ENCODE results near the gene RBM4. TPM values are rescaled to one million over a fixed set of nuclear protein-coding genes. Genes with fewer than 3 reads are reported as not detected.
"Not testable (repeated sequence)": the region's sequence is repeated elsewhere in the genome, so short reads cannot be mapped to it uniquely, and the experiment has no call there.

The RBM4 gene
- total and polyA plus RNA-seq, 2 donors (not counting 1 experiment from before 2014, with no cell fraction given): 125 to 199 TPM

- DNase-seq: peak; percentile 66
- Histone ChIP-seq H3K4me2 (replicated peaks; ENCODE audit: low read depth, low read length, poor library complexity, severe bottlenecking) (peak overlapping the region; percentile 89), H3K9me3 (ENCODE audit: control extremely low read depth in 1 of 3, control insufficient read depth in 2 of 3, insufficient read depth in 1 of 3, low read length in 2 of 3) (no peaks in the 10 kb centered on the region), H2AFZ (ENCODE audit: insufficient read depth, low read depth, low read length, poor library complexity, severe bottlenecking) (peak overlapping the region; percentile 73), H3K4me3 (ENCODE audit: control extremely low read depth in 1 of 5, extremely low read depth in 1 of 5, insufficient read depth in 1 of 5, low read depth in 2 of 5, low read length in 4 of 5) (peak overlapping the region; percentile 79 to 95 (median 88)), H3K4me1 (ENCODE audit: control insufficient read depth in 2 of 2, insufficient read depth in 2 of 2, low read length in 2 of 2) (peaks cover 49 to 59% of the 10 kb centered on the region in 2 donors), H3K79me2 (ENCODE audit: control insufficient read depth, insufficient read depth, low read length) (peaks cover 98% of the 10 kb centered on the region), H3K36me3 (replicated peaks in 1 of 2; ENCODE audit: control extremely low read depth in 1 of 2, control insufficient read depth in 1 of 2, extremely low read depth in 1 of 2, insufficient read depth in 2 of 2, low read length in 1 of 2) (peaks cover 4 to 50% of the 10 kb centered on the region in 2 experiments), H3K27me3 (replicated peaks in 1 of 4; ENCODE audit: control extremely low read depth in 1 of 4, control insufficient read depth in 3 of 4, insufficient read depth in 4 of 4, low read length in 3 of 4) (no peaks in the 10 kb centered on the region), H4K20me1 (ENCODE audit: control insufficient read depth, insufficient read depth, low read length, poor library complexity, severe bottlenecking) (peaks cover 74% of the 10 kb centered on the region), H3K9ac (ENCODE audit: low read length) (peak overlapping the region; percentile 87), H3K27ac (ENCODE audit: low read length in 2 of 2) (peak overlapping the region; percentile 77 to 87)
- H3K27me3 Mint-ChIP-seq: no peaks in the 10 kb centered on the region
- no peak for ATAC-seq (ENCODE audit: low read depth)
- peak overlapping the region; percentile 99 for H3K4me3 Mint-ChIP-seq
- intact Hi-C loops (cut with micrococcal nuclease): loop anchor here (1.0 to 2.0 kb wide), 3 partner anchors 60 to 231 kb away; partner anchors contain the start of gene DPP3
- peak overlapping the region; percentile 96 for H3K27ac Mint-ChIP-seq
- WGBS (ENCODE audit: insufficient coverage): 3% methylated on average over 11 of the region's 27 CpGs
- no peaks in the 10 kb centered on the region for H3K9me3 Mint-ChIP-seq (ENCODE audit: insufficient read depth)
- TF ChIP-seq, protein P1, sequence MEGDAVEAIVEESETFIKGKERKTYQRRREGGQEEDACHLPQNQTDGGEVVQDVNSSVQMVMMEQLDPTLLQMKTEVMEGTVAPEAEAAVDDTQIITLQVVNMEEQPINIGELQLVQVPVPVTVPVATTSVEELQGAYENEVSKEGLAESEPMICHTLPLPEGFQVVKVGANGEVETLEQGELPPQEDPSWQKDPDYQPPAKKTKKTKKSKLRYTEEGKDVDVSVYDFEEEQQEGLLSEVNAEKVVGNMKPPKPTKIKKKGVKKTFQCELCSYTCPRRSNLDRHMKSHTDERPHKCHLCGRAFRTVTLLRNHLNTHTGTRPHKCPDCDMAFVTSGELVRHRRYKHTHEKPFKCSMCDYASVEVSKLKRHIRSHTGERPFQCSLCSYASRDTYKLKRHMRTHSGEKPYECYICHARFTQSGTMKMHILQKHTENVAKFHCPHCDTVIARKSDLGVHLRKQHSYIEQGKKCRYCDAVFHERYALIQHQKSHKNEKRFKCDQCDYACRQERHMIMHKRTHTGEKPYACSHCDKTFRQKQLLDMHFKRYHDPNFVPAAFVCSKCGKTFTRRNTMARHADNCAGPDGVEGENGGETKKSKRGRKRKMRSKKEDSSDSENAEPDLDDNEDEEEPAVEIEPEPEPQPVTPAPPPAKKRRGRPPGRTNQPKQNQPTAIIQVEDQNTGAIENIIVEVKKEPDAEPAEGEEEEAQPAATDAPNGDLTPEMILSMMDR (IDR thresholded peaks at IDR 0.05): peak; percentile 28
- no peak for TF ChIP-seq EZH2 (IDR thresholded peaks at IDR 0.05; ENCODE audit: borderline replicate concordance, insufficient read depth, low read depth, low read length, poor library complexity, severe bottlenecking)
- ChIA-PET CTCF (interaction anchor here (0.7 to 5.5 kb wide), 10 partner anchors 17 to 61 kb away, joined by 3 to 54 read pairs (median 8); partner anchors contain the start of genes CCDC87, CCS, RBM14 and RBM4B), POLR2A (interaction anchor here (0.7 to 3.4 kb wide), 16 partner anchors 10 to 739 kb away, joined by 3 to 53 read pairs (median 5); partner anchors contain the start of genes DPP3, PELI3, RBM14 and RBM4B)
- H3K4me1 Mint-ChIP-seq: peaks cover 71% of the 10 kb centered on the region
Measured at GRCh38 chr11:66639066-66639813, 737 bp downstream of the RBM4 start.

- CTCF ChIA-PET: interaction anchor here (1.1 to 5.5 kb wide), 5 partner anchors 22 to 51 kb away, joined by 3 to 54 read pairs (median 15); partner anchors contain the start of genes RBM14 and RBM4B
- H3K27me3 Mint-ChIP-seq; H3K27me3 ChIP-seq (replicated peaks in 1 of 4; ENCODE audit: control extremely low read depth in 1 of 4, control insufficient read depth in 3 of 4, insufficient read depth in 4 of 4, low read length in 3 of 4); H3K9me3 Mint-ChIP-seq (ENCODE audit: insufficient read depth); ATAC-seq (ENCODE audit: low read depth); H2AFZ ChIP-seq (ENCODE audit: insufficient read depth, low read depth, low read length, poor library complexity, severe bottlenecking); H3K9me3 ChIP-seq (ENCODE audit: control extremely low read depth in 1 of 3, control insufficient read depth in 2 of 3, insufficient read depth in 1 of 3, low read length in 2 of 3); DNase-seq: not testable (repeated sequence)
- Mint-ChIP-seq H3K27ac (peak overlapping the region; percentile 96), H3K4me3 (peak overlapping the region; percentile 99), H3K4me1 (peaks cover 72% of the 10 kb centered on the region)
- POLR2A ChIA-PET: interaction anchor here (0.6 to 3.4 kb wide), 5 partner anchors 20 to 94 kb away, joined by 3 to 53 read pairs (median 9); partner anchors contain the start of genes RBM14, RBM4B and ZDHHC24
- Histone ChIP-seq H3K79me2 (ENCODE audit: control insufficient read depth, insufficient read depth, low read length) (peaks cover 98% of the 10 kb centered on the region), H3K27ac (ENCODE audit: low read length in 2 of 2) (peak overlapping the region in 1 of 2 donors; percentile 41), H3K9ac (ENCODE audit: low read length) (peak overlapping the region; percentile 87), H3K4me3 (ENCODE audit: control extremely low read depth in 1 of 5, extremely low read depth in 1 of 5, insufficient read depth in 1 of 5, low read depth in 2 of 5, low read length in 4 of 5) (peak overlapping the region in 4 of 5 experiments; percentile 79 to 95 (median 88)), H3K4me1 (ENCODE audit: control insufficient read depth in 2 of 2, insufficient read depth in 2 of 2, low read length in 2 of 2) (peaks cover 52 to 65% of the 10 kb centered on the region in 2 donors), H3K36me3 (replicated peaks in 1 of 2; ENCODE audit: control extremely low read depth in 1 of 2, control insufficient read depth in 1 of 2, extremely low read depth in 1 of 2, insufficient read depth in 2 of 2, low read length in 1 of 2) (peaks cover 5 to 54% of the 10 kb centered on the region in 2 experiments), H3K4me2 (replicated peaks; ENCODE audit: low read depth, low read length, poor library complexity, severe bottlenecking) (peak overlapping the region; percentile 89), H4K20me1 (ENCODE audit: control insufficient read depth, insufficient read depth, low read length, poor library complexity, severe bottlenecking) (peaks cover 80% of the 10 kb centered on the region)
- intact Hi-C loops (cut with micrococcal nuclease): loop anchor here (1.0 to 2.0 kb wide), 3 partner anchors 61 to 232 kb away; partner anchors contain the start of gene DPP3
- 86% methylated on average over 7 of the region's 10 CpGs for WGBS (ENCODE audit: insufficient coverage)
Measured at GRCh38 chr11:66639814-66640340, 1.4 kb downstream of the RBM4 start.
